Neural cell (in vitro differentiated cells): Measurements from ENCODE around the gene KIF6. TPM values are rescaled to one million over a fixed set of nuclear protein-coding genes. Genes with fewer than 3 reads are reported as not detected.

Source experiments
- H2AFZ ChIP-seq: fragments of 200-600, 300-800 bp; sonication (generic), shearing (Covaris generic); 2 replicates; pipeline ENCODE4 v1.6.0; 2014; ENCODE audit warnings: low read depth, mild to moderate bottlenecking, antibody characterized with exemption, low read length, moderate library complexity
- H3F3A ChIP-seq: fragments of 200-600 bp; shearing (Covaris generic); 2 replicates; pipeline ENCODE4 v1.6.1; 2016; ENCODE audit warnings: mild to moderate bottlenecking, moderate library complexity, mixed read lengths, antibody characterized with exemption, low read length; ENCODE audit not compliant: insufficient read depth, poor library complexity, severe bottlenecking
- H3K27ac ChIP-seq: fragments of 200-600, 300-800 bp; sonication (generic), shearing (Covaris generic); 2 replicates; pipeline ENCODE4 v1.5.1; 2014; ENCODE audit warnings: mild to moderate bottlenecking, low read length, moderate library complexity
- H3K27me3 ChIP-seq: fragments of 300-800, 200-600 bp; sonication (generic), shearing (Covaris generic); 2 replicates; pipeline ENCODE4 v1.6.0; 2014; ENCODE audit warnings: mild to moderate bottlenecking, low read depth, low read length, moderate library complexity; ENCODE audit not compliant: insufficient read depth
- H3K36me3 ChIP-seq: fragments of 300-800, 200-600 bp; sonication (generic), shearing (Covaris generic); 2 replicates; pipeline ENCODE4 v1.5.1; 2014; ENCODE audit warnings: mild to moderate bottlenecking, antibody characterized with exemption, low read length, moderate library complexity; ENCODE audit not compliant: insufficient read depth
- H3K4me2 ChIP-seq: fragments of 300-800, 200-600 bp; sonication (generic), shearing (Covaris generic); 2 replicates; pipeline ENCODE4 v1.6.0; 2014; ENCODE audit warnings: mild to moderate bottlenecking, low read length
- H3K4me3 ChIP-seq: fragments of 300-800, 200-600 bp; sonication (generic), shearing (Covaris generic); 2 replicates; pipeline ENCODE4 v1.5.1; 2014; ENCODE audit warnings: mild to moderate bottlenecking, low read length, moderate library complexity
- H3K79me2 ChIP-seq: fragments of 200-600 bp; shearing (Covaris generic); replicated peaks from 2 replicates; pipeline ENCODE4 v1.6.0; 2014; ENCODE audit warnings: mild to moderate bottlenecking, low read length, moderate library complexity; ENCODE audit not compliant: insufficient read depth
- H3K9ac ChIP-seq: fragments of 300-800, 200-600 bp; sonication (generic), shearing (Covaris generic); 2 replicates; pipeline ENCODE4 v1.6.1; 2016; ENCODE audit warnings: mild to moderate bottlenecking, low read length, mixed read lengths
- H3K9me2 ChIP-seq: fragments of 200-600 bp; shearing (Covaris generic); 2 replicates; pipeline ENCODE4 v1.6.1; 2016; ENCODE audit warnings: mild to moderate bottlenecking, low read length, mixed read lengths; ENCODE audit not compliant: insufficient read depth
- H3K9me3 ChIP-seq: fragments of 200-600, 300-800 bp; sonication (generic), shearing (Covaris generic); 2 replicates; pipeline ENCODE4 v1.6.1; 2016; ENCODE audit warnings: mild to moderate bottlenecking, mixed run types, low read length, moderate library complexity, mixed read lengths
- H4K20me1 ChIP-seq: fragments of 200-600 bp; shearing (Covaris generic); 2 replicates; pipeline ENCODE4 v1.6.1; 2016; ENCODE audit warnings: mild to moderate bottlenecking, mixed run types; ENCODE audit not compliant: insufficient read depth
- CTCF ChIP-seq: fragments of 450-650 bp; IDR thresholded peaks from 2 replicates; pipeline ENCODE4 v1.5.1; 2014; ENCODE audit warnings: antibody characterized with exemption, mild to moderate bottlenecking, moderate library complexity; ENCODE audit not compliant: poor library complexity, severe bottlenecking
- EP300 ChIP-seq: fragments of 450-650 bp; conservative IDR thresholded peaks from 2 replicates; pipeline ENCODE4 v1.6.1; 2014; ENCODE audit warnings: antibody characterized with exemption, mild to moderate bottlenecking, moderate library complexity; ENCODE audit not compliant: poor library complexity, severe bottlenecking
- EZH2 ChIP-seq: fragments of 200-600, 300-800 bp; shearing (Covaris generic), sonication (generic); IDR thresholded peaks from 2 replicates; pipeline ENCODE4 v1.6.1; 2014; ENCODE audit warnings: antibody characterized with exemption, low read length, borderline replicate concordance, mild to moderate bottlenecking; ENCODE audit not compliant: insufficient read depth, poor library complexity, severe bottlenecking
- MXI1 ChIP-seq: fragments of 450-650 bp; conservative IDR thresholded peaks from 2 replicates; pipeline ENCODE4 v1.6.1; 2014; ENCODE audit warnings: antibody characterized with exemption, mild to moderate bottlenecking; ENCODE audit not compliant: poor library complexity, severe bottlenecking
- POLR2AphosphoS5 ChIP-seq: IDR thresholded peaks from 2 replicates; pipeline ENCODE4 v1.6.1; 2012
- RAD21 ChIP-seq: fragments of 450-650 bp; conservative IDR thresholded peaks from 2 replicates; pipeline ENCODE4 v1.6.1; 2014; ENCODE audit warnings: antibody characterized with exemption, mild to moderate bottlenecking, moderate library complexity
- REST ChIP-seq: IDR thresholded peaks from 2 replicates; pipeline ENCODE4 v1.6.1; 2012; ENCODE audit warnings: borderline replicate concordance
- SMC3 ChIP-seq: fragments of 450-650 bp; conservative IDR thresholded peaks from 2 replicates; pipeline ENCODE4 v1.6.1; 2014; ENCODE audit warnings: antibody characterized with exemption, mild to moderate bottlenecking, moderate library complexity; ENCODE audit not compliant: poor library complexity
- TAF1 ChIP-seq: IDR thresholded peaks from 2 replicates; pipeline ENCODE4 v1.6.1; 2012; ENCODE audit warnings: low read depth
- polyA plus RNA-seq: library from polyadenylated mRNA; depleted of rRNA; stranded (reverse); fragments of >200 nt; gene quantifications from 2 replicates; pipeline ENCODE4 v1.2.3, GENCODE V29; 2014

Gene KIF6
- polyA plus RNA-seq, 1 donor from 2014 or later = 2.1 TPM

- no peak overlapping the region for H2AFZ ChIP-seq
- H3K4me3 ChIP-seq = no peak overlapping the region
- no peak overlapping the region for H3K27ac ChIP-seq
- no peaks in the 10 kb centered on the region for H3F3A ChIP-seq
- no peaks in the 10 kb centered on the region for H3K79me2 ChIP-seq
- H3K9me3 ChIP-seq = no peaks in the 10 kb centered on the region
- H4K20me1 ChIP-seq = no peaks in the 10 kb centered on the region
- no peaks in the 10 kb centered on the region for H3K36me3 ChIP-seq
- no peaks in the 10 kb centered on the region for H3K9me2 ChIP-seq
- no peak overlapping the region for H3K4me2 ChIP-seq
- no peak for TF ChIP-seq SMC3
- TF ChIP-seq EP300 = no peak
- no peak for TF ChIP-seq CTCF
- TF ChIP-seq EZH2 = no peak
- TF ChIP-seq REST = no peak
- no peak for TF ChIP-seq RAD21
- TF ChIP-seq MXI1 = no peak
- TF ChIP-seq TAF1 = no peak
- TF ChIP-seq POLR2AphosphoS5 = no peak
- H3K27me3 ChIP-seq = no peaks in the 10 kb centered on the region
- H3K9ac ChIP-seq = no peak overlapping the region
These were observed 361.9 kb downstream of the KIF6 start for GRCh38 chr6:39363280-39363679.

- H4K20me1 ChIP-seq = no peaks in the 10 kb centered on the region
- TF ChIP-seq TAF1 (no peak), REST (no peak), EP300 (no peak), RAD21 (no peak), POLR2AphosphoS5 (no peak), EZH2 (no peak), SMC3 (no peak), MXI1 (no peak), CTCF (no peak)
- no peaks in the 10 kb centered on the region for H3K36me3 ChIP-seq
- H3K79me2 ChIP-seq = no peaks in the 10 kb centered on the region
- H3K9ac ChIP-seq = peak overlapping the region; percentile 36
- H3F3A ChIP-seq = no peaks in the 10 kb centered on the region
- no peaks in the 10 kb centered on the region for H3K27me3 ChIP-seq
- no peaks in the 10 kb centered on the region for H3K9me3 ChIP-seq
- H3K4me3 ChIP-seq = no peak overlapping the region
- no peak overlapping the region for H3K4me2 ChIP-seq
- no peaks in the 10 kb centered on the region for H3K9me2 ChIP-seq
- H2AFZ ChIP-seq = no peak overlapping the region
- H3K27ac ChIP-seq = peak overlapping the region; percentile 28
These were observed 362.7 kb downstream of the KIF6 start for GRCh38 chr6:39362487-39362865.
